Right lobe of liver (tissue), 4 donors: Measurements from ENCODE around the gene TMC1.

Source experiments
- CTCF ChIP-seq, 4 donors: fragments of 200-600 bp in 3 of 4; fragments of 450-650 bp in 1 of 4; IDR thresholded peaks; one replicate each; pipeline versions ENCODE4 v1.5.1 to v1.8.0; 2016 to 2022; ENCODE audit warnings: antibody characterized with exemption in 4 of 4, mild to moderate bottlenecking in 2 of 4
- POLR2A ChIP-seq: fragments of 450-650 bp; IDR thresholded peaks from one replicate; pipeline ENCODE4 v1.6.1; 2017; ENCODE audit warnings: antibody characterized with exemption, mild to moderate bottlenecking
- donor health status: DM: no; HTN: no; CAD: no.
- donor health status: DM: no; HTN: no; CAD: no.
- donor health status: DM: no; HTN: yes; CAD: no.

- TF ChIP-seq CTCF (IDR thresholded peaks at IDR 0.05) (no peak), POLR2A (no peak)
Observed at GRCh38 chr9:72474676-72475075, 46.7 kb upstream of the TMC1 start.
